Fibroblast of villous mesenchyme (primary cell): ENCODE measurements around the gene KDM4B. TPM values are rescaled to one million over a fixed set of nuclear protein-coding genes. Genes with fewer than 3 reads are reported as not detected.
A peak's percentile ranks its signal among the peaks of the same experiment; 100 is the strongest.
"Not testable (repeated sequence)": the region's sequence is repeated elsewhere in the genome, so short reads cannot be mapped to it uniquely, and the experiment has no call there.

Source experiments
- DNase-seq: peaks from one replicate; pipeline ENCODE4 v3.0.0-alpha.2; 2010; ENCODE audit warnings: low read depth
- H3K4me3 ChIP-seq: 2 replicates; pipeline ENCODE4 v1.5.1; 2011; ENCODE audit warnings: low read depth, mild to moderate bottlenecking, low read length
- total RNA-seq: library from RNA; depleted of rRNA; stranded (reverse); fragments of >200 nt; gene quantifications from 2 replicates; pipeline ENCODE4 v1.2.3, GENCODE V29; 2012
- TF ChIP-seq, protein P1 (sequence below): IDR thresholded peaks from 2 replicates; pipeline ENCODE4 v1.5.1; 2012; ENCODE audit warnings: low read depth, mild to moderate bottlenecking, low read length; ENCODE audit not compliant: insufficient read depth

The KDM4B gene
- total RNA-seq, 1 donor: 17.7 TPM

DNA sequence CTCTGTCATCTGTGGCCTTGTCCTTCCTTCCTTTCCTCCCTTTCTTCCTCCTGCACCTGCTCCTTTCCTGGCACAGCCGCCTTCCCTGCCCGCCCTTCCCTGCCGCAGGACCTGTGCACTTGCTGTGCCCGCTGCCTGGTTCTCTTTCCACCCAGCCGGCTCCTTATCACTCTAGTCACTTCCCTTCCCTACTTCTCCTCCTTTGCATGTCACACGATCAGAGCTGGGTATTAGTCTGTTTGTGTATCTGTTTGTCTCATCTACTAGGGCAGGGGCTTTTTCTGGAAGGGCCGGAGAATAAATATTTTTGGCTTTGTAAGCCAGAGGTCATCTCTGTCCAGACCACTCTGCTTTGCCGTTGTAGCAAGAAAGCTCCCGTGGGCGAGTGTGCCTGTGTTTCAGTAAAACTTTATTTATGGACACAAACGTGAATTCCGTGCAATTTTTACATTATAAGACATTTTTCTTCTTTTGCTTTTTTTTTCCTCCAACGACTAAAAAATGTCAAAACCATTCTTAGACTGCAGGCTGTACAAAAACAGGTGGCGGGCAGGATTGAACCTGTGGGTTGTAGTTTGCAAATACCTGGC, 6.1 kb downstream of the KDM4B start:
- TF ChIP-seq, protein P1, sequence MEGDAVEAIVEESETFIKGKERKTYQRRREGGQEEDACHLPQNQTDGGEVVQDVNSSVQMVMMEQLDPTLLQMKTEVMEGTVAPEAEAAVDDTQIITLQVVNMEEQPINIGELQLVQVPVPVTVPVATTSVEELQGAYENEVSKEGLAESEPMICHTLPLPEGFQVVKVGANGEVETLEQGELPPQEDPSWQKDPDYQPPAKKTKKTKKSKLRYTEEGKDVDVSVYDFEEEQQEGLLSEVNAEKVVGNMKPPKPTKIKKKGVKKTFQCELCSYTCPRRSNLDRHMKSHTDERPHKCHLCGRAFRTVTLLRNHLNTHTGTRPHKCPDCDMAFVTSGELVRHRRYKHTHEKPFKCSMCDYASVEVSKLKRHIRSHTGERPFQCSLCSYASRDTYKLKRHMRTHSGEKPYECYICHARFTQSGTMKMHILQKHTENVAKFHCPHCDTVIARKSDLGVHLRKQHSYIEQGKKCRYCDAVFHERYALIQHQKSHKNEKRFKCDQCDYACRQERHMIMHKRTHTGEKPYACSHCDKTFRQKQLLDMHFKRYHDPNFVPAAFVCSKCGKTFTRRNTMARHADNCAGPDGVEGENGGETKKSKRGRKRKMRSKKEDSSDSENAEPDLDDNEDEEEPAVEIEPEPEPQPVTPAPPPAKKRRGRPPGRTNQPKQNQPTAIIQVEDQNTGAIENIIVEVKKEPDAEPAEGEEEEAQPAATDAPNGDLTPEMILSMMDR: no peak
- H3K4me3 ChIP-seq: no peak overlapping the region
- DNase-seq: peak; percentile 24

- not testable (repeated sequence) for H3K4me3 ChIP-seq, DNase-seq
These were observed 6.7 kb downstream of the KDM4B start for GRCh38 chr19:4975601-4976000.

GRCh38 chr19:4976401-4977298, 7.7 kb downstream of the KDM4B start:
- peak; percentile 99 for DNase-seq
- TF ChIP-seq, protein P1: peak; percentile 62
- H3K4me3 ChIP-seq: peak overlapping the region; percentile 7

DNA sequence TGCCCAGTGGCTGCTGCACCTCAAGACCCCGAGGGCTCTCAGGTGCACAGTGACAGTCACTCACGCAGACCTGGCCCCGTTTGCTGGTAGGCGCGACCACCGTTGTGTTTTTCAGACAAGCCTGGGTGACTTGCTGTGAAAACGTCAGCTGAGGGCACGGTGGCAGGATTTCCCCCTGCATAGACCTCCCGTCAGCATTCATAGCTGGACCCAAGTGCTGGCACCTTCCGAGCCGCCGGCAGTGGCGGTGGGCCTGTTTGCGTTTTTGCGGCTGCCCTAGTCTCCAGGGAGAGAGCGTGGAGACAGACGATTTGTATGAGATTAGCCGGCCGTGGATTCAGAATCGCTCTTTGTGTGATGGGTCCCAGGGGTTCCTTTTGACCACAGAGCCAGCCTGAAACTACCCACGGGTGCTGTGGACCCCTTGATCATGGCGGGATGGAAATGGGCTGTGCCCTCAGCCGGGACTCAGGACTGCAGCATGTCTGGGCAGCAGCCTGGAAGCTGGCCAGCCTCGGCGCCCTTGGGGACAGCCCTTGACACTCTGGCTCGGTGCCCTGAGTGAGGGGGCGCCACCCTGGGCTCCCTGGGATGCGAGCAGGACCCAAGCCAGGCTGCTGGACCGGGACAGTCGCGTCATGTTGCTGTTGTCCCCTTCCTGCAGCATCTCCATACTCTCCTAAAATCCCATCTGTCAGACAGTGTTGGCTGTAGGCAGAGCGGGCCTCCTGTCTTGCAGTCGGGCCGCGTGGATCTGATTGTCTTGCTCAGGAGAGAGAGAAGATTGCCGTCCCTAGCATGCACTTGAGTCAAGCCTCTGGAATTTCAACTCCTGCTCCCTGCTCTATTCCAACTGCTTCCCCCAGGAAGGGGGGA, 8.6 kb downstream of the KDM4B start:
- peak; percentile 93 for DNase-seq
- no peak overlapping the region for H3K4me3 ChIP-seq
- TF ChIP-seq, protein P1: no peak

DNA sequence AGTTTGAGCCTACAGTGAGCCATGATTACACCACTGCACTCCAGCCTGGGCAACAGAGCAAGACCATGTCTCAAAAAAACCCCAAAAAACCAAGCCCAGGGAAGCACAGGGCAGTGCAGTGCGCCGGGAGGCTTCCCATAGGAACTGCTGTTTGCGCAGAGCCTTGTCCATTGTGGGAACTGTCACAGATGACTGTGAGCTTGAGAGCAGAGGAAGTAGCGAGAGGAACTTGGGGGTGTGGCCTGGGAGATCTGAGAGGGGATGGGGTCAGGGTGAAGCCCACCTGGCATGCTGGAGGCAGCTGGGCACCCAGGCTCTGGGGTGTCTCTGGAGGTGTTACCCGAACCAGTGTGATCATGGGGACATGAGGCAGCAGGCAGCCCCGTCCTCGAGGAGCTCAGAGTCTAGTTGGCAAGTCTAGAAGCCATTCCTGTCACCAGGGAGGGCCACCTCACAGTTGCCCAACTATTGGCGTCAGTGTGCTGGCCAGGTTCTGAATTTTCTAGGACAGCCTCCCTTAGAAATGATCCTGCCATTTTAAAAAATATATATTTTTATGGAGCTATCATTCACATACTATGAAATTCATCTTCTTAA, 10.4 kb downstream of the KDM4B start:
- no peak for DNase-seq
- H3K4me3 ChIP-seq: no peak overlapping the region
- TF ChIP-seq, protein P1: no peak

GRCh38 chr19:4980067-4980466, 11.2 kb downstream of the KDM4B start:
- no peak overlapping the region for H3K4me3 ChIP-seq
- TF ChIP-seq, protein P1: no peak
- no peak for DNase-seq
